Astrocyte (in vitro differentiated cells and primary cell): ENCODE results near the gene TMEM40.

Experiments
- EZH2 ChIP-seq: IDR thresholded peaks from 2 replicates; pipeline ENCODE4 v1.6.1; 2012; ENCODE audit warnings: mild to moderate bottlenecking, low read length, inconsistent platforms; ENCODE audit not compliant: insufficient read depth
- TF ChIP-seq, protein P1 (sequence below): IDR thresholded peaks from 2 replicates; pipeline ENCODE4 v1.5.1; 2011; ENCODE audit warnings: low read depth, mild to moderate bottlenecking, inconsistent platforms, low read length, moderate library complexity; ENCODE audit not compliant: insufficient read depth

DNA sequence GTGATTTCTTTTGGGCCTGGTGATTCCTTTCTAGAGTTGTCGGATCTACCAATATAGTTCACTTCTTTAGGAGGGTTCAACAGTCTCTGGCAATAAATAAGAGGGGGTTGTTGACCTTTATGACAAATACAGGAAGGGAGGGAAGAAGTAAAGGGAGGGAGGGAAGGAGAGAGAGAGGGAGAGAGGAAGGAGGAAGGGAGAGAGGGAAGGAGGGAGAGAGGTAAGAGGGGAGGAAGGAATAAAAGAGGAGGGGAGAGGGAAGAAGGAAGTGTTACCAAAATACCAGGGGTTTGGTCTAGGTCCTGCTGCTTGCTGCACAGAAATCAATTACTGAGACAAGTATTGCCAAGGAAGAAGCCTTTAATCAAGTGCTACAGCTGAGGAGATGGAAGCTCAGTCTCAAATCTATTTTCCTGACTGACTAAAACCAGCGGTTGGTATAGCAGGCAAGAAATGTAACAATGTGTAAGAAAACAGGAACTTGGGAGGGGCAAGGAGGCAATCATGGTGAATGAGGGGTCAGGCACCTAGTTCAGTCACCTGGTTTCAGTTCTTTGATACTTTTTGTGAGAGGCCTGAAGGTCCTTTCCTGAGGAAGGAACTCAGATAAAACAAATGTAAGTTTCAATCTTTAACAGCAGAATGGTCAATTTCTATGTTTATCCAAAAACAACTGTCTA is 14.1 kb upstream of the TMEM40 start:
- TF ChIP-seq, protein P1, sequence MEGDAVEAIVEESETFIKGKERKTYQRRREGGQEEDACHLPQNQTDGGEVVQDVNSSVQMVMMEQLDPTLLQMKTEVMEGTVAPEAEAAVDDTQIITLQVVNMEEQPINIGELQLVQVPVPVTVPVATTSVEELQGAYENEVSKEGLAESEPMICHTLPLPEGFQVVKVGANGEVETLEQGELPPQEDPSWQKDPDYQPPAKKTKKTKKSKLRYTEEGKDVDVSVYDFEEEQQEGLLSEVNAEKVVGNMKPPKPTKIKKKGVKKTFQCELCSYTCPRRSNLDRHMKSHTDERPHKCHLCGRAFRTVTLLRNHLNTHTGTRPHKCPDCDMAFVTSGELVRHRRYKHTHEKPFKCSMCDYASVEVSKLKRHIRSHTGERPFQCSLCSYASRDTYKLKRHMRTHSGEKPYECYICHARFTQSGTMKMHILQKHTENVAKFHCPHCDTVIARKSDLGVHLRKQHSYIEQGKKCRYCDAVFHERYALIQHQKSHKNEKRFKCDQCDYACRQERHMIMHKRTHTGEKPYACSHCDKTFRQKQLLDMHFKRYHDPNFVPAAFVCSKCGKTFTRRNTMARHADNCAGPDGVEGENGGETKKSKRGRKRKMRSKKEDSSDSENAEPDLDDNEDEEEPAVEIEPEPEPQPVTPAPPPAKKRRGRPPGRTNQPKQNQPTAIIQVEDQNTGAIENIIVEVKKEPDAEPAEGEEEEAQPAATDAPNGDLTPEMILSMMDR, result no peak
- TF ChIP-seq EZH2, result no peak
